Measurements from ENCODE around the gene LAMA2.

DNA sequence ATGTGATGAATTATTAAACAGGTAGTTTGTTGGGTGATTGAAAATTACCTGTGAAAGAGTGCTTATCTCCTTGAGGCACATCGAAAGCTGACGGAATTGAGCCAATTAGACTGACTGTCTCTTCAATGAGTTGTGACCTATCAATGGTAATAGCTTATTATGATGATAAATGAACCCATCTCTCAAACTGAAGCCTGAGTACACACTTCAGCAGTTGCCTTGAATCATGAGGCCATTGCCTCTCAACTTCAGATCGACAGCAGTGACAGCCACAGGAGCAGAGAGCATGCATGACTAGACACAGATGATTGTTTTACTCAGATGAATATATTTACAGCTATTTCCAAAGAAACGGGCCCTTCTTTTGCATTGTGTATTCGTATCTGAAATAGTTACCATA lies 323.9 kb downstream of the LAMA2 start:
- TF ChIP-seq, protein P1, sequence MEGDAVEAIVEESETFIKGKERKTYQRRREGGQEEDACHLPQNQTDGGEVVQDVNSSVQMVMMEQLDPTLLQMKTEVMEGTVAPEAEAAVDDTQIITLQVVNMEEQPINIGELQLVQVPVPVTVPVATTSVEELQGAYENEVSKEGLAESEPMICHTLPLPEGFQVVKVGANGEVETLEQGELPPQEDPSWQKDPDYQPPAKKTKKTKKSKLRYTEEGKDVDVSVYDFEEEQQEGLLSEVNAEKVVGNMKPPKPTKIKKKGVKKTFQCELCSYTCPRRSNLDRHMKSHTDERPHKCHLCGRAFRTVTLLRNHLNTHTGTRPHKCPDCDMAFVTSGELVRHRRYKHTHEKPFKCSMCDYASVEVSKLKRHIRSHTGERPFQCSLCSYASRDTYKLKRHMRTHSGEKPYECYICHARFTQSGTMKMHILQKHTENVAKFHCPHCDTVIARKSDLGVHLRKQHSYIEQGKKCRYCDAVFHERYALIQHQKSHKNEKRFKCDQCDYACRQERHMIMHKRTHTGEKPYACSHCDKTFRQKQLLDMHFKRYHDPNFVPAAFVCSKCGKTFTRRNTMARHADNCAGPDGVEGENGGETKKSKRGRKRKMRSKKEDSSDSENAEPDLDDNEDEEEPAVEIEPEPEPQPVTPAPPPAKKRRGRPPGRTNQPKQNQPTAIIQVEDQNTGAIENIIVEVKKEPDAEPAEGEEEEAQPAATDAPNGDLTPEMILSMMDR (IDR thresholded peaks at IDR 0.05) = no peak
- no peak for TF ChIP-seq POLR2A (IDR thresholded peaks at IDR 0.05)
- TF ChIP-seq POLR2AphosphoS5 (IDR thresholded peaks at IDR 0.05) = no peak

Data from breast epithelium (tissue), 3 donors.